MCF 10A (cell line): ENCODE measurements around the gene TRIM41. TPM values are rescaled to one million over a fixed set of nuclear protein-coding genes. Genes with fewer than 3 reads are reported as not detected.

ENCODE experiments used
- BruUV-seq: library from RNA; stranded (reverse); fragments of 400-500 nt; replicated peaks from 2 replicates; lab custom pipeline; 2021; lab: Mats Ljungman, UMichigan
- CTCF ChIA-PET: fragments of 300-600 bp; sonication (Branson Sonifier 250); formaldehyde crosslinking; extraction: SDS; loops from one replicate; lab custom pipeline; 2021; ENCODE audit warnings: antibody characterized with exemption, inconsistent platforms; lab: Yijun Ruan, JAX
- POLR2A ChIA-PET: fragments of 300-600, 350-650 bp; sonication (Branson Sonifier 250); formaldehyde crosslinking; extraction: SDS; loops from one replicate; lab custom pipeline; 2020; ENCODE audit warnings: antibody characterized with exemption, inconsistent platforms; lab: Yijun Ruan, JAX
- DNase-seq: peaks from one replicate; pipeline ENCODE4 v3.0.0-alpha.2; 2018; ENCODE audit not compliant: unreplicated experiment
- H3K27ac Mint-ChIP-seq: one replicate; pipeline ENCODE4 v1.8.0; 2022; ENCODE audit warnings: mild to moderate bottlenecking, low read depth, mixed read lengths; ENCODE audit not compliant: unreplicated experiment
- H3K27me3 Mint-ChIP-seq: one replicate; pipeline ENCODE4 v1.8.0; 2022; ENCODE audit warnings: mixed read lengths; ENCODE audit not compliant: insufficient read depth, unreplicated experiment
- H3K36me3 Mint-ChIP-seq: one replicate; pipeline ENCODE4 v1.8.0; 2022; ENCODE audit warnings: mild to moderate bottlenecking, moderate library complexity, mixed read lengths; ENCODE audit not compliant: insufficient read depth, unreplicated experiment
- H3K4me1 Mint-ChIP-seq: one replicate; pipeline ENCODE4 v1.8.0; 2022; ENCODE audit warnings: mixed read lengths; ENCODE audit not compliant: insufficient read depth, unreplicated experiment
- H3K4me3 Mint-ChIP-seq: one replicate; pipeline ENCODE4 v1.8.0; 2022; ENCODE audit warnings: mild to moderate bottlenecking, moderate library complexity, mixed read lengths; ENCODE audit not compliant: unreplicated experiment
- H3K9me3 Mint-ChIP-seq: one replicate; pipeline ENCODE4 v1.8.0; 2022; ENCODE audit warnings: mixed read lengths; ENCODE audit not compliant: unreplicated experiment
- intact Hi-C: fragments of 100-400 bp; cut with micrococcal nuclease; formaldehyde crosslinking; loops from 2 replicates; pipeline ENCODE4 v1.14.1; 2022
- total RNA-seq: library from RNA; stranded (reverse); gene quantifications from 2 replicates; pipeline ENCODE4 v1.2.3, GENCODE V29; 2022
- TF ChIP-seq, protein P1 (sequence below): fragments of 200-600 bp; IDR thresholded peaks from one replicate; pipeline ENCODE4 v1.8.0; 2022; ENCODE audit warnings: antibody characterized with exemption, mild to moderate bottlenecking; ENCODE audit not compliant: unreplicated experiment

TRIM41 gene
- total RNA-seq, 1 experiment from 2014 or later, result 49.4 TPM

DNA sequence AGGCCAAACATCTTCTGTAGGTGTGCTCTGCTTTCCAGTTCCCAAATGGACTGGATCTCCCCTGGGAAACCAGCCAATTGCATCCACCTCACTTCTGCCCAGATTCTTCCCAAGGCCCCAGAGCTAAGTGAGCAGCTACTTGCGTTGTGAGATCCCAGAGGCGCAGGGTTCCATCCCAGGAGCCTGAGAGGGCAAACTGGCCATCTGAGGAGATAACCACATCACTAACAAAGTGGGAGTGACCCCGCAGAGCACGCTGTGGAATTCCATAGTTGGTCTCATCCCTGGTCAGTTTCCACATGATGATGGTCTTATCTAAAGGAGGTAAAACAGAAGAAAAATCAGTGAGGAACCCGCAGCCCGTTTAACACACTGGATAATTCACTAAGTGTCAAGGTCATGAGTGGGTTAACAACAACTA is 19.0 kb downstream of the TRIM41 start:
- peak overlapping the region; percentile 99 for H3K4me3 Mint-ChIP-seq
- TF ChIP-seq, protein P1, sequence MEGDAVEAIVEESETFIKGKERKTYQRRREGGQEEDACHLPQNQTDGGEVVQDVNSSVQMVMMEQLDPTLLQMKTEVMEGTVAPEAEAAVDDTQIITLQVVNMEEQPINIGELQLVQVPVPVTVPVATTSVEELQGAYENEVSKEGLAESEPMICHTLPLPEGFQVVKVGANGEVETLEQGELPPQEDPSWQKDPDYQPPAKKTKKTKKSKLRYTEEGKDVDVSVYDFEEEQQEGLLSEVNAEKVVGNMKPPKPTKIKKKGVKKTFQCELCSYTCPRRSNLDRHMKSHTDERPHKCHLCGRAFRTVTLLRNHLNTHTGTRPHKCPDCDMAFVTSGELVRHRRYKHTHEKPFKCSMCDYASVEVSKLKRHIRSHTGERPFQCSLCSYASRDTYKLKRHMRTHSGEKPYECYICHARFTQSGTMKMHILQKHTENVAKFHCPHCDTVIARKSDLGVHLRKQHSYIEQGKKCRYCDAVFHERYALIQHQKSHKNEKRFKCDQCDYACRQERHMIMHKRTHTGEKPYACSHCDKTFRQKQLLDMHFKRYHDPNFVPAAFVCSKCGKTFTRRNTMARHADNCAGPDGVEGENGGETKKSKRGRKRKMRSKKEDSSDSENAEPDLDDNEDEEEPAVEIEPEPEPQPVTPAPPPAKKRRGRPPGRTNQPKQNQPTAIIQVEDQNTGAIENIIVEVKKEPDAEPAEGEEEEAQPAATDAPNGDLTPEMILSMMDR, result no peak
- peaks cover 44% of the 10 kb centered on the region for H3K4me1 Mint-ChIP-seq
- H3K9me3 Mint-ChIP-seq, result no peaks in the 10 kb centered on the region
- DNase-seq, result peak; percentile 56
- intact Hi-C loops, result no loop called here
- H3K36me3 Mint-ChIP-seq, result peaks cover 73% of the 10 kb centered on the region
- peak overlapping the region; percentile 99 for H3K27ac Mint-ChIP-seq
- H3K27me3 Mint-ChIP-seq, result no peaks in the 10 kb centered on the region
- POLR2A ChIA-PET, result interaction anchor here (1.2 to 19.6 kb wide), 11 partner anchors 8 to 432 kb away, joined by 4 to 476 read pairs (median 7); partner anchors contain the start of genes TRIM41, TRIM52, TRIM7 and ZFP62
- TSS peak; percentile 68 for BruUV-seq
- CTCF ChIA-PET, result interaction anchor here (1.0 to 1.6 kb wide), 2 partner anchors 12 to 14 kb away, joined by 3 read pairs; no protein-coding TSS in a partner anchor

DNA sequence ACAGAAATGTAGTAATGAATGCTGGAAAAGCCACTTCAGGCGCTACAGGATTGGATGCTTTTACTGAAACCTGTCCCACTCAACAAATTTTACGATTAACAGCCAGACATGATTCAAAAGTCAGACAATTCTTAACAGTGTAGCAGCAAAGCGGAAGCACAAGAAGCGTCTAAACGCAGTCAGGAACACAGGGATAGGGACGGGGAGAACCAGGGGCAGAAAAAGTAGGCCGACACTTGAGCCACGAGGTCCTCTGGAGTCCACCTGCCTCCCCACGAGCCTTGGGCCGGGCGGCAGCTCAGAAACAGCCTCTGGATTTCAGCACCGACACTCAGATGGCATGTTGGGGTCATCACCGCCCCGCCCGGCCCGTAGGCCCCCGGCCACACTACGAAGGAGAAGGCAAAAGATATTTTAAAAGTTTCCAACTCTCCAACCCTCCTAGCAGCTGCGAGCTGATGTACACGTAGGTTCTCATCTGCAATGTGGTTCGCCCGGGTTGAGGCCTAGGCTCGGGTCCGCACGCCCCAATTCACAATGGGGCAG is 20.0 kb downstream of the TRIM41 start:
- DNase-seq, result peak; percentile 35
- Mint-ChIP-seq H3K27ac (peak overlapping the region; percentile 99), H3K4me3 (peak overlapping the region; percentile 99), H3K36me3 (peaks cover 63% of the 10 kb centered on the region), H3K4me1 (peaks cover 46% of the 10 kb centered on the region), H3K9me3 (no peaks in the 10 kb centered on the region), H3K27me3 (no peaks in the 10 kb centered on the region)
- TF ChIP-seq, protein P1, result no peak
- CTCF ChIA-PET, result interaction anchor here (1.1 to 1.7 kb wide), 3 partner anchors 15 to 58 kb away, joined by 3 to 4 read pairs (median 3); no protein-coding TSS in a partner anchor
- intact Hi-C loops, result no loop called here
- BruUV-seq, result TSS peak; percentile 52
- POLR2A ChIA-PET, result interaction anchor here (0.7 to 19.6 kb wide), 16 partner anchors 9 to 452 kb away, joined by 3 to 476 read pairs (median 7); partner anchors contain the start of genes TRIM41, TRIM52, TRIM7 and ZFP62

DNA sequence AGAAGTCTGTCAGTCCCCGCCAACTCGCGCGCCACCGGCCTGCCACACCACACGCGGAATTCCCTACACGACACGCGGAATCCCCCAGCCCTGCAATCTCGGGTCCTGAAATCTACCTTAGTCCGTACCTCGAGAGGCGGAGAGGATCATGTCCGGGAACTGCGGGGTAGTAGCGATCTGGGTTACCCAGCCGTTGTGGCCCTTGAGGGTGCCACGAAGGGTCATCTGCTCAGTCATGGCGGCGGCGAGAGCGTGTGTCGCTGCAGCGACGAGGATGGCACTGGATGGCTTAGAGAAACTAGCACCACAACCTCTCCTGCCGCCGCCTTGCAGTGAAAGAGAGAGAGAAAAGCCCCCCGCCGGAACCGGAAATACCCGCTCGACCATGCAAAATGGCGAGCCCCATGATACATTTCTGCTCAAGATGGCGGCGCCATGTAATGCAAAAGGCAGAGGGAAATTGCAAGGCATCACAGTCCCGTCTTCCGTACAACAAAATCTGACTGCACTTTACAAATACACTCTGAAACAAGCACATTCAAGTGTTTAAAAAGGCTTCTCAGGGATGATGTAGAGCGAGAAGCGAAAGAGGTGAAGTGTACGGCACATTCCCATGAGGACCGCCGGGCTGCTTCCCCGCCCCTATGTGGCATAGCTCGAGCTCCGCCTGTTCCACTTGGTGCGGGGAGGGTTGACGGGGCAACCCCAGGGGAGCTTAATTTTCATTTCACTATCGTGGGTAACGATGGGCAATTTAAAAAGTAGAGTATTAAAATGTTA is 20.7 kb downstream of the TRIM41 start, which contains the start of gene RACK1:
RACK1 (minus strand) TSS at position 343 of the 780 bp plus-strand sequence; CDS start at position 237, 106 bp downstream.
- BruUV-seq, result no TSS peak
- ChIA-PET CTCF (interaction anchor here (0.7 to 1.7 kb wide), 3 partner anchors 17 to 384 kb away, joined by 3 to 4 read pairs (median 4); no protein-coding TSS in a partner anchor), POLR2A (interaction anchor here (1.0 to 19.6 kb wide), 16 partner anchors 9 to 443 kb away, joined by 3 to 476 read pairs (median 8); partner anchors contain the start of genes TRIM41, TRIM52, TRIM7 and ZFP62)
- Mint-ChIP-seq H3K4me1 (peaks cover 49% of the 10 kb centered on the region), H3K27ac (peak within 1 kb of the TSS; percentile 99), H3K36me3 (peaks cover 56% of the 10 kb centered on the region), H3K27me3 (no peaks in the 10 kb centered on the region), H3K9me3 (no peaks in the 10 kb centered on the region), H3K4me3 (peak within 1 kb of the TSS; percentile 99)
- peak; percentile 96 for DNase-seq
- TF ChIP-seq, protein P1, result no peak
- intact Hi-C loops, result loop anchor here (1.0 kb wide), 2 partner anchors 21 to 52 kb away; no protein-coding TSS in a partner anchor
